ENCODE results near the gene VASH2. TPM values are rescaled to one million over a fixed set of nuclear protein-coding genes. Genes with fewer than 3 reads are reported as not detected.

The VASH2 gene
- total and polyA plus RNA-seq, 2 of the 8 experiments (the other 6 are each of a cell fraction or from before 2014, with no cell fraction given) = 44.0 to 187 TPM

DNA sequence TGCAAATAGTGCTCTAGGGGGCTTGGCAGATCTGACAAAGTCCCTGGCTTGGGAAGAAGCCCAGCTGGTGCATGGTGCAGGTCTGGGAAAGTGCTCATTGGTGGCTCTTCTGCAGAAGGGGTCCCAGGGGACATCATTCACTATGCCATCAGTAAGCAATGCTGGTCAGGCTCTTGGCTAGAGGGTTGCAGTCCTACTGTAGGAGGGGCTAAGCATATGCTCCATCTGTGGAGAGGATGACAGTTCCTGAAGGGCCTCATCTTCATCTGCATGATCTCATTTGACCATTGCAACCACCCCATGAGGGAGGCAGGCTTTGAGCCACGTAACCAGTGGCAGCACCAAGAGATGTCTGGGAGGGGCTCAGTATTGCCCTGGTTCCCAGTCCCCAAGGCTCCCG, 31.5 kb upstream of the VASH2 start (continued):
- TF ChIP-seq NRF1 (IDR thresholded peaks at IDR 0.05; ENCODE audit: low read depth, low read length) (no peak), RFX5 (IDR thresholded peaks at IDR 0.05; ENCODE audit: borderline replicate concordance, low read depth, low read length) (no peak), SIRT6 (IDR thresholded peaks at IDR 0.05; ENCODE audit: low read length) (no peak)
